ENCODE measurements around the gene LTBP4. TPM values are rescaled to one million over a fixed set of nuclear protein-coding genes. Genes with fewer than 3 reads are reported as not detected.

Gene LTBP4
- total and polyA plus RNA-seq, 2 donors: 6.0 to 35.6 TPM

DNA sequence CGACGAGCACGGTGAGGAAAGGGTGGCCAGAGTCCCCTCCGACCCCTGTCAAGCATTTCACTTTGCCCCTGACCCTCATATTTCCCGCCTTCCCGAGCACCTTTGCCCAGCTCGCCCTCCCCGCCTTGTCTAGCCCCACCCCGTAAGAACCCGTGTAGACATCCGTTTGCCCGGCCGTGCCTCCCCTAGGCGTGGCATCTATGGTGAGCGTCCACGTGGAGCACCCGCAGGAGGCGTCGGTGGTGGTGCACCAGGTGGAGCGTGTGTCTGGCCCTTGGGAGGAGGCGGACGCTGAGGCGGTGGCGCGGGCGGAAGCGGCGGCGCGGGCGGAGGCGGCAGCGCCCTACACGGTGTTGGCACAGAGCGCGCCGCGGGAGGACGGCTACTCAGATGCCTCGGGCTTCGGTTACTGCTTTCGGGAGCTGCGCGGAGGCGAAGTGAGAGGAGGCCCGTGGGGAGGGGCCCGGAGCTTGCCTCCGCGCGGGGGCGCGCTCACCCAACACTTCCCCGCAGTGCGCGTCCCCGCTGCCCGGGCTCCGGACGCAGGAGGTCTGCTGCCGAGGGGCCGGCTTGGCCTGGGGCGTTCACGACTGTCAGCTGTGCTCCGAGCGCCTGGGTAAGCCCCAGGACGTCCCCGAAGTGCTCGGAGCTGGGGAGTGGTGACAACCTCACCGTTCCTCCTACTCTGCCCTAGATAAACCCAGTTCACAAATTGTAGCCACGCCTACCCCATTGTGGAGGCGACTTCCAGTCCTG lies 4.2 kb downstream of the LTBP4 start:
- H3K27me3 ChIP-seq (ENCODE audit: control insufficient read depth in 2 of 2, insufficient read depth in 1 of 2, low read length in 1 of 2): peaks cover 54 to 99% of the 10 kb centered on the region in 2 donors
- peak overlapping the region; percentile 58 to 69 for H3K27ac ChIP-seq (ENCODE audit: low read depth in 1 of 2, low read length in 1 of 2)
- peaks cover 28 to 71% of the 10 kb centered on the region in 2 donors for H3K4me1 ChIP-seq (ENCODE audit: control insufficient read depth in 2 of 2, insufficient read depth in 2 of 2, low read length in 2 of 2)
- peak in 3 of 9 donors; percentile 57 to 76 (median 60) for DNase-seq (ENCODE audit: low read depth in 6 of 9, low spot score in 9 of 9)
- H3K36me3 ChIP-seq (ENCODE audit: control insufficient read depth in 2 of 2, insufficient read depth in 2 of 2, low read length in 1 of 2): no peaks in the 10 kb centered on the region
- H3K9me3 ChIP-seq (ENCODE audit: control insufficient read depth in 2 of 2, insufficient read depth in 1 of 2, low read length in 1 of 2): peaks cover 0 to 24% of the 10 kb centered on the region in 2 donors
- H3K4me3 ChIP-seq (ENCODE audit: low read length in 2 of 2): peak overlapping the region; percentile 35 to 39
- WGBS: under 1% methylated on average over 71 of the region's 71 CpGs

DNA sequence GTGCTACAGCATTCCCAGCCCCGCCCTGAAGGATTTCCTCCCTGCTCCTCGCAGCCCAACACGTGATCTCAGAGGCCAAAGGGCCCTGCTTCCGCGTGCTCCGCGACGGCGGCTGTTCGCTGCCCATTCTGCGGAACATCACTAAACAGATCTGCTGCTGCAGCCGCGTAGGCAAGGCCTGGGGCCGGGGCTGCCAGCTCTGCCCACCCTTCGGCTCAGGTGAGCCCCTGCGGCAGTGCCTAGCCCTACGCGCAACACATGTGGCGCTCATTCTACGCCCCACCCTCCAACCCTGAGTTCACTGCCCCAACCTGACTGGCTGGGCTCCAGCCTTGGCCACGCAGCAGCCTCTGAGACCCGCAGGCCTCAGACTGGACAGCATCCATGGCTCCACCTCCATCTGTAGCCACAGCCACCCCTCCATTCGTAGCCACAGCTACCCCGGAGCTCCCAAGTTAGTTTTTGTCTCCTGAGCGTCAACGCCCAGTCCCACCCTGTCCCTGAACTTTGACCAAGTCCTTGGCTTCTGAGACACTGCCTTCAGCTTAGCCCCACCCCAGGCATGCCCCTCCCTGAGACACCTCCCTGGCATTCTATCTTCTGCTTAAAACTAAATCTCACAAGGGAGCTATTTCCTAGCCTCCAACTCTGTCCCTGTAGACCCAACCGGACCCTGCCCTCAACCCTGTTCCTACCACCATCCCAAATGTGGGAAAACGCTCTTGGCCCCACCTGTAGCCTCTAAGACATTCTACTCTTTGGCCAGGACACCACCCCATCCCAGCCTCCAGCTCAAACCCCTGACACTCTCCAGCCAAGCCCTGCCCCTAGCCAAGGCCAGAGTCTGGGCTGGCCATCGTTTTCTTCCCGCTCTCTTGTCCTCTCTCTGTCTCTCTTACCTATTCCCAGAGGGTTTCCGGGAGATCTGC lies 6.4 kb downstream of the LTBP4 start:
- no peak for DNase-seq (ENCODE audit: low read depth in 6 of 9, low spot score in 9 of 9)
- peaks cover 36 to 100% of the 10 kb centered on the region in 2 donors for H3K27me3 ChIP-seq (ENCODE audit: control insufficient read depth in 2 of 2, insufficient read depth in 1 of 2, low read length in 1 of 2)
- H3K4me3 ChIP-seq (ENCODE audit: low read length in 2 of 2): no peak overlapping the region
- H3K36me3 ChIP-seq (ENCODE audit: control insufficient read depth in 2 of 2, insufficient read depth in 2 of 2, low read length in 1 of 2): no peaks in the 10 kb centered on the region
- H3K9me3 ChIP-seq (ENCODE audit: control insufficient read depth in 2 of 2, insufficient read depth in 1 of 2, low read length in 1 of 2): peaks cover 0 to 22% of the 10 kb centered on the region in 2 donors
- peaks cover 27 to 57% of the 10 kb centered on the region in 2 donors for H3K4me1 ChIP-seq (ENCODE audit: control insufficient read depth in 2 of 2, insufficient read depth in 2 of 2, low read length in 2 of 2)
- no peak overlapping the region for H3K27ac ChIP-seq (ENCODE audit: low read depth in 1 of 2, low read length in 1 of 2)
- 82% methylated on average over 31 of the region's 31 CpGs for WGBS

DNA sequence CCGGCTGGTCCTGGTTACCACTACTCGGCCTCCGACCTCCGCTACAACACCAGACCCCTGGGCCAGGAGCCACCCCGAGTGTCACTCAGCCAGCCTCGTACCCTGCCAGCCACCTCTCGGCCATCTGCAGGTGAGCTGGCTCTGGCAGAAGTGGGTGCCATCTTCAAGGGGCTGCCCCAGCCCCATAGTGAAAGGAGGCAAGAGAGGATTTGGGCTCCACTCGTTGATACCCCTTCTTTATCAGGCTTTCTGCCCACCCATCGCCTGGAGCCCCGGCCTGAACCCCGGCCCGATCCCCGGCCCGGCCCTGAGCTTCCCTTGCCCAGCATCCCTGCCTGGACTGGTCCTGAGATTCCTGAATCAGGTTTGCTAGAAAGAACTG lies 7.1 kb downstream of the LTBP4 start:
- peaks cover 27 to 55% of the 10 kb centered on the region in 2 donors for H3K4me1 ChIP-seq (ENCODE audit: control insufficient read depth in 2 of 2, insufficient read depth in 2 of 2, low read length in 2 of 2)
- DNase-seq (ENCODE audit: low read depth in 6 of 9, low spot score in 9 of 9): no peak
- peaks cover 0 to 28% of the 10 kb centered on the region in 2 donors for H3K9me3 ChIP-seq (ENCODE audit: control insufficient read depth in 2 of 2, insufficient read depth in 1 of 2, low read length in 1 of 2)
- 96% methylated on average over 14 of the region's 14 CpGs for WGBS
- no peak overlapping the region for H3K4me3 ChIP-seq (ENCODE audit: low read length in 2 of 2)
- H3K27ac ChIP-seq (ENCODE audit: low read depth in 1 of 2, low read length in 1 of 2): no peak overlapping the region
- H3K27me3 ChIP-seq (ENCODE audit: control insufficient read depth in 2 of 2, insufficient read depth in 1 of 2, low read length in 1 of 2): peaks cover 35 to 100% of the 10 kb centered on the region in 2 donors
- no peaks in the 10 kb centered on the region for H3K36me3 ChIP-seq (ENCODE audit: control insufficient read depth in 2 of 2, insufficient read depth in 2 of 2, low read length in 1 of 2)

DNA sequence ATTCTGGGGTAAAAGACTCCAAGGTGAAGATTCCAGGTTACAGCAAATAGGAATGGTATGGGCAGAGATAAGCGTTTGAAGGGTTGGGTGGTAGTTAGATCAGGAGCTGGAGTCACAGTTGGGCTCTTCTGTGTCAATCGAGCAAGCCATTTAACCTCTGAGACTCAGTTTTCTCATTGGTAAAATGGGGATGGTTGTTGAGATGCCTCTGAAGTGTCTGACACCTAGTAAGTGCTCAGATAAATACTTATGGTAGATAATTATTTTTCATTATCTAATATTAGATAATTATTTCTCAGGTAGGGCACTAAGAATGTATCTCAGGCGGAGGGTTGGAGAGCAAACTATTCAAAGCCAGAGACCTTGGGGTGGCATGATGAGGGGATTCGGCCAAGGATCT lies 7.8 kb downstream of the LTBP4 start:
- peaks cover 0 to 25% of the 10 kb centered on the region in 2 donors for H3K9me3 ChIP-seq (ENCODE audit: control insufficient read depth in 2 of 2, insufficient read depth in 1 of 2, low read length in 1 of 2)
- no peaks in the 10 kb centered on the region for H3K36me3 ChIP-seq (ENCODE audit: control insufficient read depth in 2 of 2, insufficient read depth in 2 of 2, low read length in 1 of 2)
- 78% methylated on average over 4 of the region's 4 CpGs for WGBS
- no peak for DNase-seq (ENCODE audit: low read depth in 6 of 9, low spot score in 9 of 9)
- peak overlapping the region; percentile 46 to 50 for H3K4me3 ChIP-seq (ENCODE audit: low read length in 2 of 2)
- peaks cover 27 to 55% of the 10 kb centered on the region in 2 donors for H3K4me1 ChIP-seq (ENCODE audit: control insufficient read depth in 2 of 2, insufficient read depth in 2 of 2, low read length in 2 of 2)
- H3K27ac ChIP-seq (ENCODE audit: low read depth in 1 of 2, low read length in 1 of 2): no peak overlapping the region
- H3K27me3 ChIP-seq (ENCODE audit: control insufficient read depth in 2 of 2, insufficient read depth in 1 of 2, low read length in 1 of 2): peaks cover 35 to 100% of the 10 kb centered on the region in 2 donors

DNA sequence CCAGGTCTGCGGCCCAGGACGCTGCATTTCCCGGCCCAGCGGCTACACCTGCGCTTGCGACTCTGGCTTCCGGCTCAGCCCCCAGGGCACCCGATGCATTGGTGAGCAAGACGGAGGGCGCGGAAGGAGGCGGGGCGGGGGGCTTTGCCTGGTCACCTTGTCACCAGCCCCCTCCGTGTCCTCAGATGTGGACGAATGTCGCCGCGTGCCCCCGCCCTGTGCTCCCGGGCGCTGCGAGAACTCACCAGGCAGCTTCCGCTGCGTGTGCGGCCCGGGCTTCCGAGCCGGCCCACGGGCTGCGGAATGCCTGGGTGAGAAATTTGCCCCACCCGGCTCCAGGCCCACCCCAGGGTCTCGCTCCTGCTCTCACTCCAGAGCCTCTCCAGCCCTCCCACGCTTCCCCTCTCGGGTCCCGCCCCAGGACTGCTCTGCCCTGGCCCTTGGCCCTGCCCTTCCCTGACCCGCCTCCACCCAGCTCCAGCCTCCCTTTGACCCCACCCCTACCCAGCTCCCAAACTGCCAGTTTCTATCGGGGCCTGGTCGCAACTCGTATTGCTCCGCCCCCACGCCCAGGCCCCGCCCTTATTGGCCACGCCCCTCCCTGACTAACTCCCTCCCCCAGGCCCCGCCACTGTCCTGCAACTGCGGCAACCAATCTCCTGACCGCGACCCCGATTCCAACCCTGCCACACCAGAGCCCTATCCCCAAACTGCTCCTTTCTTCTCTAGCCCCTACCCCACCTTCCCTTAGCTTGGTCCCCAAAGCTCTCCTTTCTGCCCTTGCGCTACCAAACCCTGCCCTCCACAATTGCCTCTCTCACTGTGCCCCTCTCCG lies 8.6 kb downstream of the LTBP4 start:
- H3K4me1 ChIP-seq (ENCODE audit: control insufficient read depth in 2 of 2, insufficient read depth in 2 of 2, low read length in 2 of 2): peaks cover 24 to 55% of the 10 kb centered on the region in 2 donors
- H3K27me3 ChIP-seq (ENCODE audit: control insufficient read depth in 2 of 2, insufficient read depth in 1 of 2, low read length in 1 of 2): peaks cover 31 to 100% of the 10 kb centered on the region in 2 donors

DNA sequence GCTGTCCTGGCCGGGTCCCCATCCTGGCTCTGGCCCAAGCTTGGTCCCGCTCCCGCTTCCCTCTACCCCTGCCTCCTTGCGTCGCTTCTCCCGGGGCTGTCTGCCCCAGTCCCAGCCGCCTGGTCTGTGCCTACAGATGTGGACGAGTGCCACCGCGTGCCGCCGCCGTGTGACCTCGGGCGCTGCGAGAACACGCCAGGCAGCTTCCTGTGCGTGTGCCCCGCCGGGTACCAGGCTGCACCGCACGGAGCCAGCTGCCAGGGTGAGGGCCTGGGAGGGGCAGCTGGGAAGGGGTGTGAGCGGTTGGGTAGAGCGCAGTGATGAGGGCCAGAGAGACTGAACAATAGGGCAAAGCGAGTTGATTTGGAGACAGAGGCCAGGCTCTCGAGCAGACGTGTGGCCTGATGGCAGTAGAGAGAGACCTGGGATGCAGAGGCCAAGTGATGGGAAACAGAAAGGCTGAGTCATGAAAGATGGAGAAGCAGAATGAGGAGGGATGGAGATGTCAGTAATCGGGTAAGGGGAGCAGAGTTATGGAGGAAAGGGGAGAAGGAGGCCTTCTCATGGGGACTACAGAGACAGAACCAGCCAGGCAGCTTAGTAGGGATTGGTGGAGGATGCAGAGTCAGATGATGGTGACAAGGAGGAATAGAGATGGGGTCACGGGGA lies 9.4 kb downstream of the LTBP4 start:
- Histone ChIP-seq H3K9me3 (ENCODE audit: control insufficient read depth in 2 of 2, insufficient read depth in 1 of 2, low read length in 1 of 2) (peaks cover 0 to 18% of the 10 kb centered on the region in 2 donors), H3K27me3 (ENCODE audit: control insufficient read depth in 2 of 2, insufficient read depth in 1 of 2, low read length in 1 of 2) (peaks cover 26 to 94% of the 10 kb centered on the region in 2 donors), H3K4me3 (ENCODE audit: low read length in 2 of 2) (peak overlapping the region in 1 of 2 donors; percentile 50), H3K36me3 (ENCODE audit: control insufficient read depth in 2 of 2, insufficient read depth in 2 of 2, low read length in 1 of 2) (no peaks in the 10 kb centered on the region), H3K27ac (ENCODE audit: low read depth in 1 of 2, low read length in 1 of 2) (peak overlapping the region; percentile 76 to 79), H3K4me1 (ENCODE audit: control insufficient read depth in 2 of 2, insufficient read depth in 2 of 2, low read length in 2 of 2) (peaks cover 18 to 50% of the 10 kb centered on the region in 2 donors)
- WGBS: 15% methylated on average over 29 of the region's 29 CpGs
- DNase-seq (ENCODE audit: low read depth in 6 of 9, low spot score in 9 of 9): peak in 1 of 9 donors; percentile 52

More for the DNA sequence above, 8.6 kb downstream of the LTBP4 start:
- peak overlapping the region; percentile 76 to 79 for H3K27ac ChIP-seq (ENCODE audit: low read depth in 1 of 2, low read length in 1 of 2)
- peak in 1 of 9 donors; percentile 58 for DNase-seq (ENCODE audit: low read depth in 6 of 9, low spot score in 9 of 9)
- peaks cover 0 to 22% of the 10 kb centered on the region in 2 donors for H3K9me3 ChIP-seq (ENCODE audit: control insufficient read depth in 2 of 2, insufficient read depth in 1 of 2, low read length in 1 of 2)
- H3K36me3 ChIP-seq (ENCODE audit: control insufficient read depth in 2 of 2, insufficient read depth in 2 of 2, low read length in 1 of 2): no peaks in the 10 kb centered on the region
- peak overlapping the region; percentile 46 to 50 for H3K4me3 ChIP-seq (ENCODE audit: low read length in 2 of 2)
- WGBS: 2% methylated on average over 50 of the region's 50 CpGs

DNA sequence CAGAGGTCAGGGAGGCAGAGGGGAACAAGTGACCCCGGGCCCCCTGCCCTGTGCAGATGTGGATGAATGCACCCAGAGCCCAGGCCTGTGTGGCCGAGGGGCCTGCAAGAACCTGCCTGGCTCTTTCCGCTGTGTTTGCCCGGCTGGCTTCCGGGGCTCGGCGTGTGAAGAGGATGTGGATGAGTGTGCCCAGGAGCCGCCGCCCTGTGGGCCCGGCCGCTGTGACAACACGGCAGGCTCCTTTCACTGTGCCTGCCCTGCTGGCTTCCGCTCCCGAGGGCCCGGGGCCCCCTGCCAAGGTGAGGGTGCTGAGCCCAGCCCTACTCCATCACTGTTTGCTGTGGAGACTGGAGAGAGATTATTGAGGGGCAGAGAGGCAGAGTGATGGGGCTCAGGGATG lies 9.9 kb downstream of the LTBP4 start:
- Histone ChIP-seq H3K9me3 (ENCODE audit: control insufficient read depth in 2 of 2, insufficient read depth in 1 of 2, low read length in 1 of 2) (peaks cover 0 to 18% of the 10 kb centered on the region in 2 donors), H3K27me3 (ENCODE audit: control insufficient read depth in 2 of 2, insufficient read depth in 1 of 2, low read length in 1 of 2) (peaks cover 26 to 88% of the 10 kb centered on the region in 2 donors), H3K4me1 (ENCODE audit: control insufficient read depth in 2 of 2, insufficient read depth in 2 of 2, low read length in 2 of 2) (peaks cover 15 to 44% of the 10 kb centered on the region in 2 donors), H3K27ac (ENCODE audit: low read depth in 1 of 2, low read length in 1 of 2) (no peak overlapping the region), H3K4me3 (ENCODE audit: low read length in 2 of 2) (no peak overlapping the region), H3K36me3 (ENCODE audit: control insufficient read depth in 2 of 2, insufficient read depth in 2 of 2, low read length in 1 of 2) (no peaks in the 10 kb centered on the region)
- no peak for DNase-seq (ENCODE audit: low read depth in 6 of 9, low spot score in 9 of 9)
- WGBS: 96% methylated on average over 15 of the region's 15 CpGs

All from thymus (tissue), 11 donors.